ENCODE data around the gene NBPF4.
"Not testable (repeated sequence)": the region's sequence is repeated elsewhere in the genome, so short reads cannot be mapped to it uniquely, and the experiment has no call there.

NBPF4 gene

DNA sequence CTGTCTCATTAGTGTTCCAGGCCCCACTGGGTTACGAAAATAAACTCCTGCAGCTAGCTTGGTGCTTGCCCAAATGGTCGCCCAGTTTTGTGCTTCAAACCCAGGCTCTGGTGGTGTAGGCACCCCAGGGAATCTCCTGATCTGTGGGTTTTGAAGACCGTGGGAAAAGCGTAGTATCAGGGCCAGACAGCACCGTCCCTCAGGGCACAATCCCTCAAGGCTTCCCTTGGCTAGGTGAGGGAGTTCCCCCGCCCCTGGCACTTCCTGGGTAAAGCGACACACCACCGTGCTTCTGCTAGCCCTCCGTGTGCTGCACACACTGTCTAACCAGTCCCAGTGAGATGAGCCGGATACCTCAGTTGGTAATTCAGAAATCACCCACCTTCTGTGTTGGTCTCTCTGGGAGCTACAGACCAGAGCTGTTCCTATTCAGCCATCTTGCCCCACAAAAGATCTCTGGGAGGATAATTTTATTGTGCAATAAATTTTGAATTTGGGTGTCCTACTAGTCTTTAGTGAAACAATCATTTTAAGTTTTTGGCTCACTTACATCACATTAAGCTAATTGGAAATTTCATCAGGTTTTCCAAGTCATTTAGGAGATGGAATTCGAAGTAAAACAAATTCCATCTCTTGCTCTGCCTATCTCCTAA is 34.3 kb downstream of the NBPF4 start:
- no peak for DNase-seq (ENCODE audit: low read depth in 2 of 2)

- DNase-seq (ENCODE audit: low read depth in 2 of 2), result no peak
Observed at GRCh38 chr1:108208724-108209446, 35.0 kb downstream of the NBPF4 start.

DNA sequence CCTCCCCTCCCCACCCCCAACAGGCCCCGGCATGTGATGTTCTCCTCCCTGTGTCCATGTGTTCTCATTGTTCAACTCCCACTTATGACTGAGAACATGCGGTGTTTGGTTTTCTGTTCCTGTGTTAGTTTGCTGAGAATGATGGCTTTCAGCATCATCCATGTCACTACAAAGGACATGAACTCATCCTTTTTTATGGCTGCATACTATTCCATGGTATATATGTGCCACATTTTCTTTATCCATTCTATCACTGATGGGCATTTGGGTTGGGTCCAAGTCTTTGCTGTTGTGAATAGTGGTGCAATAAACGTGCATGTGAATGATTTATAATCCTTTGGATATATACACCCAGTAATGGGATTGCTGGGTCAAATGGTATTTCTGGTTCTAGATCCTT is 40.3 kb downstream of the NBPF4 start:
- not testable (repeated sequence) for DNase-seq (ENCODE audit: low read depth in 2 of 2)

- DNase-seq (ENCODE audit: low read depth in 2 of 2), result no peak
Observed at GRCh38 chr1:108201687-108202086, 42.2 kb downstream of the NBPF4 start.

- peak in 1 of 2 donors; percentile 14 for DNase-seq (ENCODE audit: low read depth in 2 of 2)
Observed at GRCh38 chr1:108200687-108201051, 43.2 kb downstream of the NBPF4 start.

DNA sequence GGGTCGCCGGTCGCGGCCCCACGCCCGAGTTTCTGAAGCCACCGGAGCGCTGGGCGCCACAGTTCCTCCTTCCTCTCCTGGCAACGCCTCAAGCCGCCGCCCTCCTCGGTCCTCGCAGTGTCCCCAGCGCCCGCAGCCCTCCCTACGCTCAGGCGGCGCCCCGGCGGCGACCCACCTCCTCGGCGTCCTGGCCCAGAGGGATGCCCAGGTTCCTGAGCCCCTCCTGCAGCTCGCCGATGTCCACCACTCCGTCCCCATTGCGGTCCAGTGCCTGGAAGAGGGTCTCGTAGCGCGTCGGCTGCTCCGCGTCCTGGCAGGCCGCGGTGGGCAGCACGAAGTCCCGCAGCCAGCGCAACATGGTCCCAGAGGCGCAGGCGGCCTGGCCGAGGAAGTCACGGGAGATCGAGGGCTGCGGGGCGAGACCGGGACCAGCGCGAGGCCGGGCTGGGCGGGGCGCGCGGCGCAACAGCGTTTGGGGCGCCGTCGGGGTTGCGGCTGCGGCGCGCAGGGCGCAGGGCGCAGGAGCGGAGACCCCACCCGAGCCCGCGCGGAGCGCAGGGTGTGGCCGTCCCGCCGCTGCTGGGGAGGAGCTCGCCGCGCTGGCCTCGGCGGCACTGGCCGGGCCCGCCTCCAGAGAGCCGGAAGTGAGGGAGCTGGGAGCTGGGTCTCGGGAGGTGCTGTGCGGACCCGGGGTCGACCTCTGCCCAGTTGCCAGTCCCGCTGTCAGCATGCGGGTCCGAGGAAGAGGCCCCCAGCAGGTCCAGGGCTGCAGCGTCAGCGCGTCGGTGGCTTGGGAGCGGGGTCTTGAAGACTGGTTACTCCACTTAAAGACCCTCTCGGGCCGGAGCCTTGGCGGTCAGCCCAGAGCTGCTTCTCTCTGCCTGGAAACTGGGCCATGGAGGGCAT is 43.8 kb downstream of the NBPF4 start, which contains the start of gene SLC25A24:
TSS of gene SLC25A24 (minus strand) at position 563 of the 906 bp plus-strand sequence. CDS start at position 358, 205 bp downstream.
- DNase-seq (ENCODE audit: low read depth in 2 of 2), result peak; percentile 67 to 70

- no peak for DNase-seq (ENCODE audit: low read depth in 2 of 2)
Observed at GRCh38 chr1:108199201-108199691, 44.6 kb downstream of the NBPF4 start.

DNA sequence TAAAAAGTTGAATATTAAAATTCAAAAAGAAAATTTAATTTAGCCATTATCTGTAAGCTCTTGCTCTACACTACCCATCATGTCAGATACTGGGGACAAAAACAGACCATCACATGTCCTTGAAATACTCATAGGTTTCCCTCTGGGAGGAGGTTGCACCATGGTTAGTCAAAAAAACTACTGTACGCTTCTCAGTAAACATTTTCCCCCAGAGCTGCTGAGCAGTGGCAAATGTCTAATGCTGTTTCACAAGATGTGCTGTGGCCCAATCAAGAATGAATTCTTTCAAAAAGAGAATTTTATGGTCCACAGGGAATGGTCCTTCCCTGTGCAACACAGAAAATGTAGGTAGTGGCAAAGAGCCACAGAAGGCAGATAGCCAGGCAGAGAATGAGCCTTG is 49.8 kb downstream of the NBPF4 start:
- no peak for DNase-seq (ENCODE audit: low read depth in 2 of 2)

DNA sequence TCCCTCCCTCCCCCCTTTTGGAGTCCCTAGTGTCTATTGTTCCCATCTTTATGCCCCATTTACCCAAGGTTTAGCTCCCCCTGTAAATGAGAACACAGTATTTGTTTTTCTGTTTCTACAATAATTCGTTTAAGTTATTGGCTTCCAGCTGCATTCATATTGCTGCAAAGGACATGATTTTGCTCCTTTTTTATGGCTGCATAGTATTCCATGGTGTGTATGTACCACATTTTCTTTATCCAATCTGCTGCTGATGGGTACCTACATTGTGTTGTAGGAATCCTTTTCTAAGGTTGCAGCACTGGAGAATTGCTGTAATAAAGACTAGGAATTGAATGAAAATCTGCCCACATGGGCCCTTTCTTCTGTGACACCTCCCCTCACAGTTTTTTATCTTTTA is 50.5 kb downstream of the NBPF4 start:
- DNase-seq (ENCODE audit: low read depth in 2 of 2), result no peak

GRCh38 chr1:108192581-108192980 is 51.3 kb downstream of the NBPF4 start:
- DNase-seq (ENCODE audit: low read depth in 2 of 2), result no peak

DNA sequence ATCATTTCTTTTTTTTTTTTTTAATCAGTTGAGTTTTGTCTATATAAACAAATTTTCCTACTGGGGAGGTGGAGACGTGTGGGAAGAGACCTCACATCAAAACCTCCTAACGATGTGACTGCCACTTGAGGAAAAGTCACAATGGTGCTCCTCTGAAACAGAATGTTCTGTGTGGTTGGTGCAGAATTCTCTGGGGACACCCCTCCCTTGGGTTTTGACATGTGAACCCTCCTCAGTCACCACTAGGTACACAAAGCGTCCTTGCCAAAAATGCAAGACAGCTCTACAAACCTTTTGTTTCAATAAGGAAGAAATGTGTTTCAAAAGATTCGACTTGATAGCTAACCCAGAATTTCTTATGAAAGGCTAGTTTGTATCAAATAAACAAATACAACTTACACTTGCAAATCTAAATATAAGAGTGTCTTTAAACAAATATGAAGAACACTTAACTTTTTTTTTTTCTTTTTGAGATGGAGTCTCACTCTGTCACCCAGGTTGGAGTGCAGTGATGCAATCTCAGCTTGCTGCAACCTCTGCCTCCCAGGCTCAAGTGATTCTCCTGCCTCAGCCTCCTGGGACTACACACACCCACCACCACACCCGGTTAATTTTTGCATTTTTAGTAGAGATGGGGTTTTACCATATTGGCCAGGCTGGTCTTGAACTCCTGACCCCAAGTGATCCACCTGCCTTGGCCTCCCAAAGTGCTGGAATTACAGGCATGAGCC is 53.0 kb downstream of the NBPF4 start:
- DNase-seq (ENCODE audit: low read depth in 2 of 2), result no peak

DNA sequence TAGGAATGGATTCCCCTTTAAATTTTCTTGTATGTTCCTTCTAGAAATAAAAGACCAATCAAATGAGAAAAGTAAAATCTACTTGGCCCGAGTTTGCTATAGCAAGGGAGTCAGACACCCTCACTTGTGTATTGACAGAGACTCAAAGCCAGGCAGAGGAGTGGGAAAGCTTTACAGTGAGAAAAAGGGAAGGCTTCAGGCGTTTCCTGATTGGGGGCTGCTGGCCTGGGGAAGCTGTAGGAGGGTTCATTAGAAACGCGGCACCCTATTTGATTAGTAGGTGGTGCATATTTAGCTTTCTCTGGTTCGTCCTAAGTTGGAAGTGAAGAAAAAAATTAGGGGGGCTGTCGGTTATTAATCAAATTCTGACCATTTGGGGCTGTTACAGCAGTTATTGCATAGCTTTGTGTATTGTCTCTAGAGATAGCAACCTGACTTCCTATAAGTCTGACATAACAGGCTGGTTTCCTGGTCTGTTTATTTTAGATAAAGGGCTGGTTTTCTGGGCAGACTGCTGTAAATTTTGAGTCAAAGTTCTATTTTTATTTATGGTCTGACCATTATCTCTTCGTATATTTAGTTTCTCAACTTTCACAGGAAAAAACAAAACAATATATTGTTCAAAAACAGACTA is 53.8 kb downstream of the NBPF4 start:
- no peak for DNase-seq (ENCODE audit: low read depth in 2 of 2)

GRCh38 chr1:108188801-108189200 is 55.1 kb downstream of the NBPF4 start:
- DNase-seq (ENCODE audit: low read depth in 2 of 2), result no peak

GRCh38 chr1:108182959-108183700 is 60.7 kb downstream of the NBPF4 start:
- DNase-seq (ENCODE audit: low read depth in 2 of 2), result no peak

DNA sequence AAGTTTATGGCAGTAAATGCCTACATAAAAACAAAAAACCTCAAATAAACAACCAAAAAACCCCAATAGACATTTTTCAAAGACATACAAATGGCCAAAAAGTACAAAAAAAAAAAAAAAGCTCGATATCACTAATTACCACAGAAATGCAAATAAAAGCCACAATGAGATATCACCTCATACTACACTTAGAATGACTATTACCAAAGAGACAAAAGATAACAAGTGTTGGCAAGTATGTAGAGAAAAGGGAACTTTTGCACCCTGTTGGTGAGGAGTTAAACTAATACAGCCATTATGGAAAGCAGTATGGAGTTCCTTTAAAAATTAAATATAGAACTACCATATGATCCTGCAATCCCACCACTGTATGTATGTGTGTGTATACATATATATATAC is 64.9 kb downstream of the NBPF4 start:
- no peak for DNase-seq (ENCODE audit: low read depth in 2 of 2)

All from stimulated activated CD8-positive, alpha-beta memory T cell treated with anti-CD3 and anti-CD28 coated beads, Interleukin-15, amount 100 ng/mL, for 48 hours (primary cell).